SK-N-SH (cell line): Measurements from ENCODE around the gene DLEC1. TPM values are rescaled to one million over a fixed set of nuclear protein-coding genes. Genes with fewer than 3 reads are reported as not detected.

ENCODE experiments used
- CTCF ChIA-PET: fragments of 300-600, 350-600 bp; formaldehyde crosslinking; extraction: SDS; loops from one replicate; lab custom pipeline; 2021; lab: Yijun Ruan, JAX
- POLR2A ChIA-PET: fragments of 350-600 bp; sonication (Branson Sonifier 250); formaldehyde crosslinking; extraction: SDS; loops from one replicate; lab custom pipeline; 2020; ENCODE audit warnings: antibody characterized with exemption, inconsistent platforms; lab: Yijun Ruan, JAX
- DNase-seq: peaks from one replicate; pipeline ENCODE4 v3.0.0; 2012
- H2AFZ ChIP-seq: fragments of 200-600 bp; sonication (generic); 2 replicates; pipeline ENCODE4 v1.8.1; 2016; ENCODE audit warnings: antibody characterized with exemption, mild to moderate bottlenecking, low read depth
- H3F3A ChIP-seq: fragments of 200-600 bp; sonication (generic); replicated peaks from 2 replicates; pipeline ENCODE3; 2016; ENCODE audit warnings: antibody characterized with exemption, mild to moderate bottlenecking; ENCODE audit not compliant: insufficient read depth
- H3K27ac ChIP-seq, 2 experiments: fragments of 200-500 bp in 1 of 2; fragments of 200-600 bp in 1 of 2; sonication (Bioruptor generic) in 1 of 2; sonication (generic), shearing (Covaris generic) in 1 of 2; 2 replicates each; pipeline versions ENCODE4 v1.5.1 to v1.6.1; 2014 to 2016; ENCODE audit warnings: low read depth in 2 of 2, inconsistent platforms in 1 of 2, low read length in 1 of 2, mild to moderate bottlenecking in 1 of 2, mixed read lengths in 1 of 2
- H3K27me3 ChIP-seq: fragments of 200-600 bp; sonication (generic), shearing (Covaris generic); 2 replicates; pipeline ENCODE4 v1.6.1; 2016; ENCODE audit warnings: mixed run types; ENCODE audit not compliant: insufficient read depth
- H3K36me3 ChIP-seq, 2 experiments: fragments of 200-500 bp in 1 of 2; fragments of 200-600 bp in 1 of 2; sonication (Bioruptor generic) in 1 of 2; sonication (generic) in 1 of 2; replicated peaks in 1 of 2; 2 replicates each; pipeline versions ENCODE3 to v1.5.1; 2014 to 2016; ENCODE audit warnings: low read length in 1 of 2, mild to moderate bottlenecking in 1 of 2; ENCODE audit not compliant: insufficient read depth in 2 of 2, control insufficient read depth in 1 of 2
- H3K4me1 ChIP-seq, 2 experiments: fragments of 200-500 bp in 1 of 2; fragments of 200-600 bp in 1 of 2; sonication (Bioruptor generic) in 1 of 2; sonication (generic), shearing (Covaris generic) in 1 of 2; 2 replicates each; pipeline versions ENCODE4 v1.5.1 to v1.6.1; 2014 to 2016; ENCODE audit warnings: low read depth in 1 of 2, low read length in 1 of 2, mixed run types in 1 of 2; ENCODE audit not compliant: insufficient read depth in 2 of 2, control insufficient read depth in 1 of 2
- H3K4me2 ChIP-seq: fragments of 200-600 bp; sonication (generic), shearing (Covaris generic); 2 replicates; pipeline ENCODE4 v1.6.1; 2017; ENCODE audit warnings: mixed run types
- H3K4me3 ChIP-seq, 2 experiments: fragments of 200-500 bp in 1 of 2; fragments of 200-600 bp in 1 of 2; sonication (Bioruptor generic) in 1 of 2; sonication (generic), shearing (Covaris generic) in 1 of 2; 2 replicates each; pipeline versions ENCODE4 v1.5.1 to v1.8.1; 2014 to 2016; ENCODE audit warnings: low read depth in 2 of 2, inconsistent platforms in 1 of 2, low read length in 1 of 2, mild to moderate bottlenecking in 1 of 2, mixed read lengths in 1 of 2, moderate library complexity in 1 of 2
- H3K79me2 ChIP-seq: fragments of 200-600 bp; sonication (generic); 2 replicates; pipeline ENCODE4 v1.8.1; 2017; ENCODE audit warnings: mild to moderate bottlenecking; ENCODE audit not compliant: insufficient read depth
- H3K9ac ChIP-seq: fragments of 200-600 bp; sonication (generic); 2 replicates; pipeline ENCODE4 v1.6.1; 2017; ENCODE audit warnings: mixed run types
- H3K9me2 ChIP-seq: fragments of 200-600 bp; sonication (generic); 2 replicates; pipeline ENCODE4 v1.6.1; 2017; ENCODE audit warnings: mixed run types
- H3K9me3 ChIP-seq: fragments of 200-600 bp; sonication (generic); 2 replicates; pipeline ENCODE4 v1.6.1; 2017; ENCODE audit warnings: mixed run types, mild to moderate bottlenecking, moderate library complexity
- H4K20me1 ChIP-seq: fragments of 200-600 bp; sonication (generic); 2 replicates; pipeline ENCODE4 v1.6.1; 2017; ENCODE audit warnings: mild to moderate bottlenecking, mixed run types; ENCODE audit not compliant: insufficient read depth
- EP300 ChIP-seq, 2 experiments: IDR thresholded peaks; 2 replicates each; pipeline versions ENCODE4 v1.4.0 to v1.6.1; 2012; ENCODE audit warnings: borderline replicate concordance in 1 of 2, low read depth in 1 of 2, low read length in 1 of 2
- FOSL2 ChIP-seq: IDR thresholded peaks from 2 replicates; pipeline ENCODE4 v1.4.0; 2012; ENCODE audit warnings: low read depth, mild to moderate bottlenecking, moderate library complexity, borderline replicate concordance
- GATA2 ChIP-seq: sonication (generic); formaldehyde crosslinking; IDR thresholded peaks from 2 replicates; pipeline ENCODE4 v1.5.0; 2020; ENCODE audit warnings: mild to moderate bottlenecking, missing genetic modification reagents
- JUND ChIP-seq: IDR thresholded peaks from 2 replicates; pipeline ENCODE4 v1.4.0; 2012
- MEF2A ChIP-seq: IDR thresholded peaks from 2 replicates; pipeline ENCODE4 v1.4.0; 2012; ENCODE audit warnings: low read depth, borderline replicate concordance
- MXI1 ChIP-seq: IDR thresholded peaks from 2 replicates; pipeline ENCODE4 v1.6.1; 2012; ENCODE audit warnings: mild to moderate bottlenecking, low read depth, low read length, improper control_type of control experiment
- NRF1 ChIP-seq: IDR thresholded peaks from 2 replicates; pipeline ENCODE4 v1.6.1; 2012; ENCODE audit warnings: low read depth, mild to moderate bottlenecking, low read length
- POLR2AphosphoS5 ChIP-seq: IDR thresholded peaks from 2 replicates; pipeline ENCODE4 v1.6.1; 2012; ENCODE audit warnings: low read depth, low read length
- RFX5 ChIP-seq: IDR thresholded peaks from 2 replicates; pipeline ENCODE4 v1.6.1; 2012; ENCODE audit warnings: mild to moderate bottlenecking, improper control_type of control experiment, low read length
- RXRA ChIP-seq: IDR thresholded peaks from 2 replicates; pipeline ENCODE4 v1.4.0; 2012; ENCODE audit warnings: low read depth, mild to moderate bottlenecking, borderline replicate concordance
- SMC3 ChIP-seq: IDR thresholded peaks from 2 replicates; pipeline ENCODE4 v1.6.1; 2012; ENCODE audit warnings: low read depth, low read length, improper control_type of control experiment
- TEAD4 ChIP-seq: IDR thresholded peaks from 2 replicates; pipeline ENCODE4 v1.4.0; 2012; ENCODE audit warnings: mild to moderate bottlenecking, borderline replicate concordance; ENCODE audit not compliant: insufficient read depth
- USF1 ChIP-seq: IDR thresholded peaks from 2 replicates; pipeline ENCODE4 v1.4.0; 2012; ENCODE audit warnings: low read depth, borderline replicate concordance
- WGBS: methylation state at CpG from one replicate; pipeline ENCODE4 v1.1.6; 2017; ENCODE audit warnings: low lambda C conversion rate; 5-methylcytosine and 5-hydroxymethylcytosine counted together
- polyA plus RNA-seq, 3 experiments: library from polyadenylated mRNA; depleted of rRNA; stranded (reverse); fragments of >200 nt; gene quantifications; 2 replicates each; pipeline ENCODE4 v1.2.3, GENCODE V29; 2012
- TF ChIP-seq, protein P1 (sequence below): IDR thresholded peaks from 2 replicates; pipeline ENCODE4; 2012
- TF ChIP-seq, protein P2 (sequence below): IDR thresholded peaks from 2 replicates; pipeline ENCODE4 v1.6.1; 2012; ENCODE audit warnings: mild to moderate bottlenecking, low read depth, low read length, moderate library complexity

Gene DLEC1
- polyA plus RNA-seq, 1 of the 3 experiments (the other 2 are of a cell fraction), result 0.02 TPM

GRCh38 chr3:38111201-38111600 lies 72.2 kb downstream of the DLEC1 start:
- Histone ChIP-seq H3F3A (no peaks in the 10 kb centered on the region), H3K9me2 (no peaks in the 10 kb centered on the region), H3K9ac (no peak overlapping the region), H3K27me3 (no peaks in the 10 kb centered on the region), H3K9me3 (no peaks in the 10 kb centered on the region), H3K4me3 (no peak overlapping the region)
- WGBS, result 85% methylated on average over 2 of the region's 4 CpGs
- POLR2A ChIA-PET, result no interaction called here
- no peak for TF ChIP-seq GATA2 (CRISPR knock-in tag)
- TF ChIP-seq RFX5, result no peak
- TF ChIP-seq, protein P1, sequence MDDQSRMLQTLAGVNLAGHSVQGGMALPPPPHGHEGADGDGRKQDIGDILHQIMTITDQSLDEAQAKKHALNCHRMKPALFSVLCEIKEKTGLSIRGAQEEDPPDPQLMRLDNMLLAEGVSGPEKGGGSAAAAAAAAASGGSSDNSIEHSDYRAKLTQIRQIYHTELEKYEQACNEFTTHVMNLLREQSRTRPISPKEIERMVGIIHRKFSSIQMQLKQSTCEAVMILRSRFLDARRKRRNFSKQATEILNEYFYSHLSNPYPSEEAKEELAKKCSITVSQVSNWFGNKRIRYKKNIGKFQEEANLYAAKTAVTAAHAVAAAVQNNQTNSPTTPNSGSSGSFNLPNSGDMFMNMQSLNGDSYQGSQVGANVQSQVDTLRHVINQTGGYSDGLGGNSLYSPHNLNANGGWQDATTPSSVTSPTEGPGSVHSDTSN, result no peak
- no peak for TF ChIP-seq TEAD4
- TF ChIP-seq, protein P2, sequence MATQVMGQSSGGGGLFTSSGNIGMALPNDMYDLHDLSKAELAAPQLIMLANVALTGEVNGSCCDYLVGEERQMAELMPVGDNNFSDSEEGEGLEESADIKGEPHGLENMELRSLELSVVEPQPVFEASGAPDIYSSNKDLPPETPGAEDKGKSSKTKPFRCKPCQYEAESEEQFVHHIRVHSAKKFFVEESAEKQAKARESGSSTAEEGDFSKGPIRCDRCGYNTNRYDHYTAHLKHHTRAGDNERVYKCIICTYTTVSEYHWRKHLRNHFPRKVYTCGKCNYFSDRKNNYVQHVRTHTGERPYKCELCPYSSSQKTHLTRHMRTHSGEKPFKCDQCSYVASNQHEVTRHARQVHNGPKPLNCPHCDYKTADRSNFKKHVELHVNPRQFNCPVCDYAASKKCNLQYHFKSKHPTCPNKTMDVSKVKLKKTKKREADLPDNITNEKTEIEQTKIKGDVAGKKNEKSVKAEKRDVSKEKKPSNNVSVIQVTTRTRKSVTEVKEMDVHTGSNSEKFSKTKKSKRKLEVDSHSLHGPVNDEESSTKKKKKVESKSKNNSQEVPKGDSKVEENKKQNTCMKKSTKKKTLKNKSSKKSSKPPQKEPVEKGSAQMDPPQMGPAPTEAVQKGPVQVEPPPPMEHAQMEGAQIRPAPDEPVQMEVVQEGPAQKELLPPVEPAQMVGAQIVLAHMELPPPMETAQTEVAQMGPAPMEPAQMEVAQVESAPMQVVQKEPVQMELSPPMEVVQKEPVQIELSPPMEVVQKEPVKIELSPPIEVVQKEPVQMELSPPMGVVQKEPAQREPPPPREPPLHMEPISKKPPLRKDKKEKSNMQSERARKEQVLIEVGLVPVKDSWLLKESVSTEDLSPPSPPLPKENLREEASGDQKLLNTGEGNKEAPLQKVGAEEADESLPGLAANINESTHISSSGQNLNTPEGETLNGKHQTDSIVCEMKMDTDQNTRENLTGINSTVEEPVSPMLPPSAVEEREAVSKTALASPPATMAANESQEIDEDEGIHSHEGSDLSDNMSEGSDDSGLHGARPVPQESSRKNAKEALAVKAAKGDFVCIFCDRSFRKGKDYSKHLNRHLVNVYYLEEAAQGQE, result no peak
- TF ChIP-seq EP300 (IDR thresholded peaks at IDR 0.05; ENCODE audit: borderline replicate concordance in 1 of 2, low read depth in 1 of 2, low read length in 1 of 2), result no peak
- no peak for TF ChIP-seq FOSL2
- no peak for TF ChIP-seq MXI1
- TF ChIP-seq USF1, result no peak
- no peak for TF ChIP-seq POLR2AphosphoS5
- no peak for TF ChIP-seq JUND
- no peak for TF ChIP-seq SMC3
- TF ChIP-seq RXRA, result no peak
- TF ChIP-seq NRF1, result no peak
- TF ChIP-seq MEF2A, result no peak
- TF ChIP-seq, all 33 proteins: peak for 0
- no peak overlapping the region for H3K27ac ChIP-seq
- H3K79me2 ChIP-seq, result no peaks in the 10 kb centered on the region
- no peak for DNase-seq
- H4K20me1 ChIP-seq, result no peaks in the 10 kb centered on the region
- CTCF ChIA-PET, result interaction anchor here (1.6 kb wide), 1 partner anchor 8 kb away, joined by 5 read pairs; no protein-coding TSS in a partner anchor
- H3K4me1 ChIP-seq, result no peaks in the 10 kb centered on the region
- no peak overlapping the region for H3K4me2 ChIP-seq
- H3K36me3 ChIP-seq, result no peaks in the 10 kb centered on the region
- H2AFZ ChIP-seq, result no peak overlapping the region
